GM12874 (cell line): ENCODE measurements around the gene HRH1.

Experiments
- TF ChIP-seq, protein P1 (sequence below): IDR thresholded peaks from 2 replicates; pipeline ENCODE4 v1.5.1; 2011; ENCODE audit warnings: low read depth, mild to moderate bottlenecking, control low read depth, low read length, moderate library complexity; ENCODE audit not compliant: insufficient read depth

Gene HRH1

GRCh38 chr3:11197484-11197883 lies 43.2 kb downstream of the HRH1 start:
- TF ChIP-seq, protein P1, sequence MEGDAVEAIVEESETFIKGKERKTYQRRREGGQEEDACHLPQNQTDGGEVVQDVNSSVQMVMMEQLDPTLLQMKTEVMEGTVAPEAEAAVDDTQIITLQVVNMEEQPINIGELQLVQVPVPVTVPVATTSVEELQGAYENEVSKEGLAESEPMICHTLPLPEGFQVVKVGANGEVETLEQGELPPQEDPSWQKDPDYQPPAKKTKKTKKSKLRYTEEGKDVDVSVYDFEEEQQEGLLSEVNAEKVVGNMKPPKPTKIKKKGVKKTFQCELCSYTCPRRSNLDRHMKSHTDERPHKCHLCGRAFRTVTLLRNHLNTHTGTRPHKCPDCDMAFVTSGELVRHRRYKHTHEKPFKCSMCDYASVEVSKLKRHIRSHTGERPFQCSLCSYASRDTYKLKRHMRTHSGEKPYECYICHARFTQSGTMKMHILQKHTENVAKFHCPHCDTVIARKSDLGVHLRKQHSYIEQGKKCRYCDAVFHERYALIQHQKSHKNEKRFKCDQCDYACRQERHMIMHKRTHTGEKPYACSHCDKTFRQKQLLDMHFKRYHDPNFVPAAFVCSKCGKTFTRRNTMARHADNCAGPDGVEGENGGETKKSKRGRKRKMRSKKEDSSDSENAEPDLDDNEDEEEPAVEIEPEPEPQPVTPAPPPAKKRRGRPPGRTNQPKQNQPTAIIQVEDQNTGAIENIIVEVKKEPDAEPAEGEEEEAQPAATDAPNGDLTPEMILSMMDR = no peak

GRCh38 chr3:11198070-11198469 lies 43.8 kb downstream of the HRH1 start:
- TF ChIP-seq, protein P1 = no peak

DNA sequence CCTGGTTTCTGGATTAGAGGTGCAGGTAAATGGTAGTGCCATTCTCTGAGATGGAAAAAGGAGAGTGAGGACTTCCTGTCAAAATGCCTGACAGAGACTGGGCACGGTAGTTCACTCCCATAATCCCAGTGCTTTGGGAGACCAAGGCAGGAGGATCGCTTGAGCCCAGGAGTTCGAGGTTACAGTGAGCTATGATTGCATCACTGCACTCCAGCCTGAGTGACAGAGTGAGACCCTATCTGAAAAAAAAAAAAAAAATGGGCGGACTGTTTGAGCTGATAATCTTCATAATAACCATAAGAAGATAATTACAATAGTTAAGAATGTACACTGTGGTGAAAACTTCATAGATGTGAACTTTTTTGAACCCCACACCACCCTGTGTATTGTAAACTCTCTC lies 44.2 kb downstream of the HRH1 start:
- TF ChIP-seq, protein P1 = no peak

DNA sequence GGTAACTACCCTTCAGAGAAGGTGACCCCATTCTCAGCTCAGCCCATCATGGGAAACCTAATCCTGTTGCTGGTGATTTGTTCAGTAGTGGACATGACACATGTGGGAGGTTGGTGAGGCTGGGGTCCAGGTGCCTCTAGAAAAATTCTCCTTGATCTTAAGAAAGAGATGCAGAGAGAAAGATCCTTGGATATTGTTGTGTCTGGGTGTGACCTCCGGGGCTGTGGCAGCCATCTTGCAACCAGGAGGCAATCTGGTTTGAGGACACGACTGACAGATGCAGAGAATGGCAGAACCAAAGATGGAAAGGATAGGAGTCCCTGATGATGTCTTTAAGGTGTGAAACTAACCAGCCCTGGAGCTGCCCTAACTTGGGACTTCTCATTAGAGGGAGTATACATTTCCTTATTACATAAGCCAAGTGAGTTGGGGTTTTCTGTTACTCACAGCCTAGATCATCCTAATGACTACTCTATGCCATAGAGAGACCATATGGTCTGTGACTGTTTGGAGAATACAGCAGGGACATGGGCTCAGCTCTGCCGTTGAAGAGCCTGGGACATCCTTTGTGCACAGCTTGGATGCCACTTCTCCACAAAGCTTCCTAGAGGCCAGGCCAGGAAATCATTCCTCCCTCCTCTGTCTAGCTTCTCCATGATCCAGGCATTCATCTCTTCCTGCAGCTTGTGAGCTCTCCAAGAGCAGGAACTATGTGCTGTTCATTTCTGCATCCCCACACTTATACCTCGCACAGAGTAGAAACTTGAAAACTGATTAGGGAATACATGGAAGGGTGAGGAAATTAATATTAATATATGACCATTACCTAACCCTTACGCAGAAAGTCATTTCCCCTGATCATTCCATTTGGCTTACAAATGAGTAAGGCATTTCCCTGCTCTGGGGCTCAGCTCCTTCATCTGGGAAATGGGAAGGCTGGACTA lies 45.9 kb downstream of the HRH1 start:
- TF ChIP-seq, protein P1 = no peak

- TF ChIP-seq, protein P1 = no peak
Measured at GRCh38 chr3:11201251-11202019, 47.1 kb downstream of the HRH1 start.

GRCh38 chr3:11203961-11204360 lies 49.7 kb downstream of the HRH1 start:
- TF ChIP-seq, protein P1 = no peak

GRCh38 chr3:11204697-11205348 lies 50.5 kb downstream of the HRH1 start:
- TF ChIP-seq, protein P1 = no peak
